Neural cell (in vitro differentiated cells): ENCODE data around the gene LLGL2. TPM values are rescaled to one million over a fixed set of nuclear protein-coding genes. Genes with fewer than 3 reads are reported as not detected.

ENCODE experiments used
- H2AFZ ChIP-seq: fragments of 200-600, 300-800 bp; sonication (generic), shearing (Covaris generic); 2 replicates; pipeline ENCODE4 v1.6.0; 2014; ENCODE audit warnings: low read depth, mild to moderate bottlenecking, antibody characterized with exemption, low read length, moderate library complexity
- H3F3A ChIP-seq: fragments of 200-600 bp; shearing (Covaris generic); 2 replicates; pipeline ENCODE4 v1.6.1; 2016; ENCODE audit warnings: mild to moderate bottlenecking, moderate library complexity, mixed read lengths, antibody characterized with exemption, low read length; ENCODE audit not compliant: insufficient read depth, poor library complexity, severe bottlenecking
- H3K27ac ChIP-seq: fragments of 200-600, 300-800 bp; sonication (generic), shearing (Covaris generic); 2 replicates; pipeline ENCODE4 v1.5.1; 2014; ENCODE audit warnings: mild to moderate bottlenecking, low read length, moderate library complexity
- H3K27me3 ChIP-seq: fragments of 300-800, 200-600 bp; sonication (generic), shearing (Covaris generic); 2 replicates; pipeline ENCODE4 v1.6.0; 2014; ENCODE audit warnings: mild to moderate bottlenecking, low read depth, low read length, moderate library complexity; ENCODE audit not compliant: insufficient read depth
- H3K36me3 ChIP-seq: fragments of 300-800, 200-600 bp; sonication (generic), shearing (Covaris generic); 2 replicates; pipeline ENCODE4 v1.5.1; 2014; ENCODE audit warnings: mild to moderate bottlenecking, antibody characterized with exemption, low read length, moderate library complexity; ENCODE audit not compliant: insufficient read depth
- H3K4me2 ChIP-seq: fragments of 300-800, 200-600 bp; sonication (generic), shearing (Covaris generic); 2 replicates; pipeline ENCODE4 v1.6.0; 2014; ENCODE audit warnings: mild to moderate bottlenecking, low read length
- H3K4me3 ChIP-seq: fragments of 300-800, 200-600 bp; sonication (generic), shearing (Covaris generic); 2 replicates; pipeline ENCODE4 v1.5.1; 2014; ENCODE audit warnings: mild to moderate bottlenecking, low read length, moderate library complexity
- H3K79me2 ChIP-seq: fragments of 200-600 bp; shearing (Covaris generic); replicated peaks from 2 replicates; pipeline ENCODE4 v1.6.0; 2014; ENCODE audit warnings: mild to moderate bottlenecking, low read length, moderate library complexity; ENCODE audit not compliant: insufficient read depth
- H3K9ac ChIP-seq: fragments of 300-800, 200-600 bp; sonication (generic), shearing (Covaris generic); 2 replicates; pipeline ENCODE4 v1.6.1; 2016; ENCODE audit warnings: mild to moderate bottlenecking, low read length, mixed read lengths
- H3K9me2 ChIP-seq: fragments of 200-600 bp; shearing (Covaris generic); 2 replicates; pipeline ENCODE4 v1.6.1; 2016; ENCODE audit warnings: mild to moderate bottlenecking, low read length, mixed read lengths; ENCODE audit not compliant: insufficient read depth
- H3K9me3 ChIP-seq: fragments of 200-600, 300-800 bp; sonication (generic), shearing (Covaris generic); 2 replicates; pipeline ENCODE4 v1.6.1; 2016; ENCODE audit warnings: mild to moderate bottlenecking, mixed run types, low read length, moderate library complexity, mixed read lengths
- H4K20me1 ChIP-seq: fragments of 200-600 bp; shearing (Covaris generic); 2 replicates; pipeline ENCODE4 v1.6.1; 2016; ENCODE audit warnings: mild to moderate bottlenecking, mixed run types; ENCODE audit not compliant: insufficient read depth
- CTCF ChIP-seq: fragments of 450-650 bp; IDR thresholded peaks from 2 replicates; pipeline ENCODE4 v1.5.1; 2014; ENCODE audit warnings: antibody characterized with exemption, mild to moderate bottlenecking, moderate library complexity; ENCODE audit not compliant: poor library complexity, severe bottlenecking
- EP300 ChIP-seq: fragments of 450-650 bp; conservative IDR thresholded peaks from 2 replicates; pipeline ENCODE4 v1.6.1; 2014; ENCODE audit warnings: antibody characterized with exemption, mild to moderate bottlenecking, moderate library complexity; ENCODE audit not compliant: poor library complexity, severe bottlenecking
- EZH2 ChIP-seq: fragments of 200-600, 300-800 bp; shearing (Covaris generic), sonication (generic); IDR thresholded peaks from 2 replicates; pipeline ENCODE4 v1.6.1; 2014; ENCODE audit warnings: antibody characterized with exemption, low read length, borderline replicate concordance, mild to moderate bottlenecking; ENCODE audit not compliant: insufficient read depth, poor library complexity, severe bottlenecking
- MXI1 ChIP-seq: fragments of 450-650 bp; conservative IDR thresholded peaks from 2 replicates; pipeline ENCODE4 v1.6.1; 2014; ENCODE audit warnings: antibody characterized with exemption, mild to moderate bottlenecking; ENCODE audit not compliant: poor library complexity, severe bottlenecking
- POLR2AphosphoS5 ChIP-seq: IDR thresholded peaks from 2 replicates; pipeline ENCODE4 v1.6.1; 2012
- RAD21 ChIP-seq: fragments of 450-650 bp; conservative IDR thresholded peaks from 2 replicates; pipeline ENCODE4 v1.6.1; 2014; ENCODE audit warnings: antibody characterized with exemption, mild to moderate bottlenecking, moderate library complexity
- REST ChIP-seq: IDR thresholded peaks from 2 replicates; pipeline ENCODE4 v1.6.1; 2012; ENCODE audit warnings: borderline replicate concordance
- SMC3 ChIP-seq: fragments of 450-650 bp; conservative IDR thresholded peaks from 2 replicates; pipeline ENCODE4 v1.6.1; 2014; ENCODE audit warnings: antibody characterized with exemption, mild to moderate bottlenecking, moderate library complexity; ENCODE audit not compliant: poor library complexity
- TAF1 ChIP-seq: IDR thresholded peaks from 2 replicates; pipeline ENCODE4 v1.6.1; 2012; ENCODE audit warnings: low read depth
- polyA plus RNA-seq: library from polyadenylated mRNA; depleted of rRNA; stranded (reverse); fragments of >200 nt; gene quantifications from 2 replicates; pipeline ENCODE4 v1.2.3, GENCODE V29; 2014

LLGL2 gene
- polyA plus RNA-seq, 1 donor from 2014 or later = 0.95 TPM

GRCh38 chr17:75498726-75499213, 26.7 kb upstream of the LLGL2 start:
- Histone ChIP-seq H3K9ac (no peak overlapping the region), H3K9me2 (no peaks in the 10 kb centered on the region), H3K79me2 (no peaks in the 10 kb centered on the region), H4K20me1 (no peaks in the 10 kb centered on the region), H3K4me3 (no peak overlapping the region), H3F3A (no peaks in the 10 kb centered on the region), H3K4me2 (no peak overlapping the region), H3K27ac (no peak overlapping the region), H3K9me3 (no peaks in the 10 kb centered on the region), H3K27me3 (no peaks in the 10 kb centered on the region), H2AFZ (no peak overlapping the region), H3K36me3 (no peaks in the 10 kb centered on the region)
- TF ChIP-seq POLR2AphosphoS5 = no peak
- no peak for TF ChIP-seq REST
- TF ChIP-seq TAF1 = no peak
- TF ChIP-seq MXI1 = no peak
- TF ChIP-seq RAD21 = no peak
- TF ChIP-seq EP300 = no peak
- no peak for TF ChIP-seq SMC3
- no peak for TF ChIP-seq CTCF
- TF ChIP-seq EZH2 = no peak

GRCh38 chr17:75499313-75500022, 26.0 kb upstream of the LLGL2 start:
- no peaks in the 10 kb centered on the region for H3F3A ChIP-seq
- TF ChIP-seq EP300 = no peak
- TF ChIP-seq SMC3 = no peak
- TF ChIP-seq EZH2 = no peak
- no peak for TF ChIP-seq MXI1
- H3K9me3 ChIP-seq = no peaks in the 10 kb centered on the region
- H4K20me1 ChIP-seq = no peaks in the 10 kb centered on the region
- no peaks in the 10 kb centered on the region for H3K27me3 ChIP-seq
- H3K36me3 ChIP-seq = no peaks in the 10 kb centered on the region
- no peaks in the 10 kb centered on the region for H3K9me2 ChIP-seq
- no peak overlapping the region for H3K4me2 ChIP-seq
- no peak overlapping the region for H3K9ac ChIP-seq
- H3K79me2 ChIP-seq = no peaks in the 10 kb centered on the region
- H3K27ac ChIP-seq = no peak overlapping the region
- no peak overlapping the region for H2AFZ ChIP-seq
- H3K4me3 ChIP-seq = no peak overlapping the region
